Pancreas (tissue), 8 donors: ENCODE results near the gene TSR1. TPM values are rescaled to one million over a fixed set of nuclear protein-coding genes. Genes with fewer than 3 reads are reported as not detected.

Experiments used
- polyA plus RNA-seq, 2 donors: library from polyadenylated mRNA; stranded (reverse); fragments of 200-250 nt; gene quantifications; one replicate each; pipeline ENCODE4 v1.2.3, GENCODE V29; 2013
- total RNA-seq, 6 donors: library from RNA; stranded (reverse); fragmentation: NEBNext Ultra II Directional in 4 of 6; extraction: Animal tissue kit (Norgen Biotek cat#: 25700) in 4 of 6; gene quantifications; one replicate each; pipeline versions ENCODE4 v1.2.1 to v1.2.4, GENCODE V29; 2021 to 2023
- donor health status: healthy with polysubstance abuse.
- donor health status: DM: no; HTN: no; CAD: no; lungs with moderate emphysema.
- donor health status: DM: no; HTN: no; CAD: no.
- donor health status: Bipolar disorder and iron deficiency.
- donor health status: DM: yes; HTN: yes; CAD: no.
- donor health status: DM: no; HTN: no; CAD: no.
- donor health status: DM: no; HTN: no; CAD: no.
- donor health status: DM: yes; HTN: yes; CAD: no.

Gene TSR1
- total and polyA plus RNA-seq, 8 donors, result 8.3 to 17.3 (median 12.2) TPM

Other genes with a start within 250 kb of the TSR1 start
- 10 to 100 TPM in 4 of 6 donors, 1 to 10 TPM in 2; 8.4 to 17.0 (median 10.8) TPM for gene SMG6, start 32.7 kb downstream of the TSR1 start, total RNA-seq
- 10 to 100 TPM; 16.3 to 19.8 TPM for gene SMG6, start 32.7 kb downstream of the TSR1 start, polyA plus RNA-seq
- 1 to 10 TPM; 5.1 to 9.9 (median 5.3) TPM for gene SRR, start 32.5 kb downstream of the TSR1 start, total RNA-seq
- 1 to 10 TPM; 2.0 to 3.8 TPM for gene SRR, start 32.5 kb downstream of the TSR1 start, polyA plus RNA-seq
- gene SGSM2, start 1.0 kb upstream of the TSR1 start, total RNA-seq, result 10 to 100 TPM; 17.6 to 34.6 (median 24.5) TPM
- 100 to 1,000 TPM; 152 to 153 TPM for gene SGSM2, start 1.0 kb upstream of the TSR1 start, polyA plus RNA-seq
- gene MNT, start 64.6 kb upstream of the TSR1 start, total RNA-seq, result 10 to 100 TPM in 4 of 6 donors, 1 to 10 TPM in 2; 8.7 to 15.8 (median 10.3) TPM
- gene MNT, start 64.6 kb upstream of the TSR1 start, polyA plus RNA-seq, result 10 to 100 TPM in 1 of 2 donors, 1 to 10 TPM in 1; 9.6 to 15.3 TPM
- gene METTL16, start 175.4 kb upstream of the TSR1 start, total RNA-seq, result 10 to 100 TPM in 5 of 6 donors, 1 to 10 TPM in 1; 9.2 to 16.5 (median 13.1) TPM
- 10 to 100 TPM; 15.5 to 19.6 TPM for gene METTL16, start 175.4 kb upstream of the TSR1 start, polyA plus RNA-seq